Loucy (cell line): ENCODE results near the gene KXD1.

Experiments used
- CTCF ChIP-seq: fragments of 200-600 bp; sonication (generic); conservative IDR thresholded peaks from 2 replicates; pipeline ENCODE4 v1.5.1; 2014; ENCODE audit warnings: mild to moderate bottlenecking, antibody characterized with exemption, low read length
- EZH2phosphoT487 ChIP-seq: fragments of 200-600 bp; IDR thresholded peaks from 2 replicates; pipeline ENCODE4 v1.6.1; 2018; ENCODE audit warnings: antibody characterized with exemption, mild to moderate bottlenecking, moderate library complexity, borderline replicate concordance

- TF ChIP-seq CTCF, result no peak
- no peak for TF ChIP-seq EZH2phosphoT487
These were observed 47.5 kb downstream of the KXD1 start for GRCh38 chr19:18605196-18605545.
